Measurements from ENCODE around the gene REP15.
"Not testable (repeated sequence)": the region's sequence is repeated elsewhere in the genome, so short reads cannot be mapped to it uniquely, and the experiment has no call there.

REP15 gene

DNA sequence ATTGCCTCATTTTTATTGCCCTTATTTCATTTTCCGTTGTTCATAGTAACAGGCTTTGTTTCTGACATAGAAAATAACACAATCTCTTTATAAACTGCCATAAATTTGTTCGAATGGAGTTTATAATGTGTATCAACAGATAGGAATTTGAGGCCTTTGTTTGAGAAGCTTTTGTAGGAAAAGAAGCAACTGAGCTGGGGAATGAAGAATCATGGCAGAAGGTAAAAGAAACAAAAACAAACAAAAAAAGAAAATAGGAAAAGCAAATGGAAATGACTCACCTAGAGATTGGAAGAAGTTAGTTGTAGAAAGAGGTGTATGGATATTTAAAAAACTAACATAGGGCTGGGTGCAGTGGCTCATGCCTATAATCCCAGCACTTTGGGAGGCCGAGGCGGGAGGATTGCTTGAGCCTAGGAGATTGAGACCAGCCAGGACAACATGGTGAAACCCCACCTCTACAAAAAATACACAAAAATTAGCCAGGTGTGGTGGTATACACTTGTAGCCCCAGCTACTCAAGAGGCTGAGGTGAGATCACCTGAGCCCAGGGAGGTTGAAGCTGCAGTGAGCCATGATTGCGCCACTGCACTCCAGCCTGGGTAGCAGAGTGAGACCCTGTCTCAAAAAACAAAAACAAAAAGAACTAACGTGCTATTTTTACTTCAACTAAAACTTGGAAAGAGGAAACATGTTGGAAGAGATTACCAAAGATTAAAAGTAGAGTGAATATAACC lies 523 bp upstream of the REP15 start:
- in situ Hi-C loops (cut with HindIII; ENCODE audit: low sequenced_read_pairs): loop anchor here (5.0 kb wide), 1 partner anchor 33 kb away; no protein-coding TSS in a partner anchor

DNA sequence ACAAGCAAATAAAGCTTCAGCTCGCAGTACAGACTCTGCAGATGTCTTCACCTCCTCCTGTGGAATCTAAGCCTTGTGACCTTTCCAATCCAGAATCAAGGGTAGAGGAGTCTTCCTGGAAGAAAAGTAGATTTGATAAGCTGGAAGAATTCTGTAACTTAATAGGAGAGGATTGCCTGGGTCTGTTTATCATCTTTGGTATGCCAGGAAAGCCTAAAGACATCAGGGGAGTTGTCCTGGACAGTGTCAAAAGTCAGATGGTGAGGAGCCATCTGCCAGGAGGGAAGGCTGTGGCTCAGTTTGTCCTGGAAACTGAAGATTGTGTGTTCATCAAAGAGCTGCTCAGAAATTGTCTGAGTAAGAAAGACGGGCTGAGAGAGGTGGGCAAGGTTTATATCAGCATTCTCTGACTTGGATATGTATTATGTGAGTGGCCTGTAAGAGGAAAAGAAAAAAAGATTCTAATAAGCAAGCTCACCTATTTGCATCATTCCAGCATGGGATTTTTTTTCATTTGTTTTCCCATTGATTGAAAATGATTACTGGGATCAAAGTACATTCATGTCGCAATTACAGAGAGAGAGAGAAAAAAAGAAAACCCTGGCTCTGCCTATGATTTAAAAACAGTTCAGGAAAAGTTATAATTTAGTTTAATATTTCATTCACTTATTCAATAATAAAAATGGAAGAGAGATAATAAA lies 767 bp downstream of the REP15 start:
- in situ Hi-C loops (cut with HindIII; ENCODE audit: low sequenced_read_pairs): loop anchor here (5.0 kb wide), 1 partner anchor 35 kb away; no protein-coding TSS in a partner anchor

DNA sequence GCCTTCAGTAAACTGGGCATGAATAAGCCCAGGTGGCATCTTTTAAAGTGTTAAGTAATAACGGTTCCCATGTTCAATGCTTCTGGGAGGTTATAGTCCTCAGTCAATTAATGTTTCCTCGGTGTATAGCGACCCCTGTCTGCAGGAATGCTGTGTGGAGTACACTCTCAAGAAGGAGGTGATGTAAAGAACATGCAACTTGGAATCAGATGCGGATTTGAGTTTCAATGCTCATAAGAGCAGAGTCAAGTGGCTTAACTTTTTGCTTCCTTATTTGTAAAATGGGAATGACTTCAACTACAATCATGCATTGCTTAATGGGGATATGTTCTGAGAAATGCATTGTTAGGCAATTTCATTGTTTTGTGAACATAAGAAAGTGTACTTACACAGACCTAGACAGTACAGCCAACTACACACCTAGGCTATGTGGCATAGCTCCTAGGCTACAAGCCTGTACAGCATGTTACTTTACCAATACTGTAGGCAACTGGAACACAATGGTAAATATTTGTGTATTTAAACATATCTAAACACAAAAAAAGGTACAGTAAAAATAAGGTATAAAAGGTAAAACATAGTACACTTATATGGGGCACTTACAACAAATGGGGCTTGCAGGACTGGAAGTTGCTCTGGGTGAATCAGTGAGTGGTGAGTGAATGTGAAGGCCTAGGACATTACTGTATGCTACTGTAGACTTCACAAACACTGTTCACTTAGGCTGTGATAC lies 7.6 kb downstream of the REP15 start:
- in situ Hi-C loops (cut with HindIII; ENCODE audit: low sequenced_read_pairs): no loop called here

DNA sequence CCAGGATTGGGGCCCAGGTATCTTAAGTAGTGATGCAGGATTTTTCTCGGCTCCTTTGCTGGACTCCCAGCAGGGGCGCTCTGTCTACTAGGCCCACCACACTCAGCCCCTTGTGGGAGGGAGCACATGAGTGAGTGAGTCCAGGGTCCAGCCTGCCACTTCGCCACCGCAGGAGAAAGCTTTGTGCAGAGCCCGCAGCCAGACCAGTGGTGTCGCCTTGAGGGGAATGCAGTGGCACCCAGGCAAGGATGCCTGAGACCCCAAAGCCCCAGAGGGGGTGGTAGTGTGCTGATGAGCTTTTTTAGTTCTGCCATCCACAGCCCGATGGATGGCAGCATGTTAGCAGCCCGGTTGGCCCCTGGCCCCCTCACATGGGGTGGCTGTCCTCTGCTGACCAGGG lies 9.0 kb downstream of the REP15 start:
- in situ Hi-C loops (cut with HindIII; ENCODE audit: low sequenced_read_pairs): no loop called here

DNA sequence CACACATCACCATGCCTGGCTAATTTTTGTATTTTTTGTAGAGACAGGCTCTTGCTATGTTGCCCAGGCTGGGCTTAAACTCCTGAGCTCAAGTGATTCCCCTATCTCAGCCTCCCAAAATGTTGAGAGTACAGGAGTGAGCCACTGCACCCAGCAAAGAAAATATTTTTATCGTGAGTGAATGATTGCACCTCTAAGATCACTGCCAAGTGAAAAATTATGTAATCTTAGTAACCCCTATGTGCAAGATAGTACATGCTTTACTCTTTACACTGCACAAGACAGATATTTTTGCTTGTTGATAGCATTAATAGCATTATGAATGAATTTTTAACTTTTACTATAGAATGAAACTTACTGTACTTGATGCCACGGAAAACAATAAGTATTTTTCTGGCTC lies 11.0 kb downstream of the REP15 start:
- in situ Hi-C loops (cut with HindIII; ENCODE audit: low sequenced_read_pairs): no loop called here

DNA sequence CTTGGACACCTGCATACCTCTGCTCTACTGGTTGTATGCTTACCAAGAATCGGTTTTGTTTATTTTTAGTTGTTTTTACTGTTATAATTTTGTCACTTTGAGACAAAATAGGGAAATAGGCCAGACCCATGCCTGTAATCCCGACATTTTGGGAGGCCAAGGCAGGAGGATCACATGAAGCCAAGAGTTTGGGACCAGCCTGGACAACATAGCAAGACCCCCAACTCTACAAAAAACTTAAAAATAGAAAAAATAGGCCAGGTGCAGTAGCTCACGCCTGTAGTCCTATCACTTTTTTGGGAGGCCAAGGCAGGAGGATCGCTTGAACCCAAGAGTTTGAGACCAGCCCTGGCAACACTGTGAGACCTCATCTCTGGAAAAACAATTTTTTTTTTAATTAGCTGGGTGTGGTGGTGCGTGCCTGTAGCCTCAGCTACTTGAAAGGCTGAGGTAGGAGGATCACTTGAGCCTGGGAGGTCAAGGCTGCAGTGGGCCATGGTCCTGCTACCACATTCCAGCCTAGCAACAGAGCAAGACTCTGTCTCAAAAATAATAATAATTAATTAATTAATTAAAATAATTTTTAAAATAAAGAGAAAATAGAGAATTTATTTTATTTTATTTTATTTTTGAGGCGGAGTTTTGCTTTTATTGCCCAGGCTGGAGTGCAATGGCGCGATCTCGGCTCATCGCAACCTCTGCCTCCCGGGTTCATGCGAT lies 13.1 kb downstream of the REP15 start:
- in situ Hi-C loops (cut with HindIII; ENCODE audit: low sequenced_read_pairs): no loop called here

DNA sequence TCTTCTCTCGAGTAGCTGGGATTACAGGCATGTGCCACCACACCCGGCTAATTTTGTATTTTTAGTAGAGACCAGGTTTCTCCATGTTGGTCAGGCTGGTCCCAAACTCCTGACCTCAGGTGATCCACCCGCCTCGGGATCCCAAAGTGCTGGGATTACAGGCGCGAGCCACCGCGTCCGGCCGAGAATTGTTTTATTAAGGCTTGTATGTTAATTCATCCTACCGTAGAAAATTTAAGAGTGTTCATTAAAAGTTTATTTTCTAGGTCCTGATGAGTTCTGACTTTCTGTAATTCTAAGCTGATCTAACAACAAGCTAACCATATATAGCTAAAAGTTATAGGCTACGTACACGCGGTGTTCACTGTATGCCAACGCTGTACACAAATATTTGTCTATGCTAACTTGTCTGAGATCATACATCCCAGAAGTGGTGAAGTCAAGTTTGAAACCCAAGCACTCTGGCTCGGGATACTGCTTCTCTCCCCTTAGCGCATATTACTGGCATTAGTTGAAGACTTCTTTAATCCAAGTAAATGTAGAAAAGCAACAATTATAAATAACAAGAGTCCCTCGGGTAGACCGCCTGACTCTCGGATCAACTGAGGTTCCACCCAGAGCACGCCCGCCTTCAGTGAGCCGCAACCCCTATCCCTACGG lies 13.8 kb downstream of the REP15 start:
- in situ Hi-C loops (cut with HindIII; ENCODE audit: low sequenced_read_pairs): no loop called here

DNA sequence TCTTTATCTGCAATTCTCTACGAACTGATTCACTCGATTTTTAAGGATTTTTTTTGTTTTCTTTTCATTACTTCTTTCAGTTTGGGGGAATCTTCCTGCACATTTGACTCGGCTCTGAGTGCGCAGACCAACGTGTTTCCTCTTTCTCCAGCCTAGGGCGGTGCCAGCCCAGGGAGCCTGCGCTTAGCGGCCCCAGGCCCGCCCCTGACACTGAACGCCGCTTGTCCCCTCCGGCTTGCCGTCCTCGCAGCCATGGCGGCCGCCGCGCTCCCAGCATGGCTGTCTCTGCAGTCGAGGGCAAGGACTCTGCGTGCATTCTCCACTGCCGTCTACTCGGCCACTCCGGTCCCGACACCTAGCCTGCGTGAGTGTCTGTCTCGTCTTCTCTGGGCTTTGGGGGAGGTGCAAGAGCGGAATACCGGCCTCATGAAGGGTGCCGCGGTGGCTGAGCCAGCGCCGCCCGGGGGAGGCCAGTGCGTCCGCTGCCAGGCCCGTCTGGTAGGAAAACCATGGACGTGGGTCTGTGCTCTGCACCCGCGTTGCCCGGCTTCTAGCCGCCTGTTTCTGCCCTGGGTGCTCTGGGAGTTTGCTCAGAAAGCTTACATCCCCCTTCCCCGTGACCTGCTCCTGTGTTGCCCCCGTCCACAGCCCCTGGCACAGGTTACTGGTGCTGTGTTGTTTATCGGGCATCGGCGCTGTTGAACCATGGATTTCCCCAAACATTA lies 14.5 kb downstream of the REP15 start, which contains the start of gene MRPS35:
Gene MRPS35, plus strand, starts transcription at position 241 of the 725 bp plus-strand sequence. Its CDS starts 12 bp downstream, at position 253.
- in situ Hi-C loops (cut with HindIII; ENCODE audit: low sequenced_read_pairs): no loop called here

DNA sequence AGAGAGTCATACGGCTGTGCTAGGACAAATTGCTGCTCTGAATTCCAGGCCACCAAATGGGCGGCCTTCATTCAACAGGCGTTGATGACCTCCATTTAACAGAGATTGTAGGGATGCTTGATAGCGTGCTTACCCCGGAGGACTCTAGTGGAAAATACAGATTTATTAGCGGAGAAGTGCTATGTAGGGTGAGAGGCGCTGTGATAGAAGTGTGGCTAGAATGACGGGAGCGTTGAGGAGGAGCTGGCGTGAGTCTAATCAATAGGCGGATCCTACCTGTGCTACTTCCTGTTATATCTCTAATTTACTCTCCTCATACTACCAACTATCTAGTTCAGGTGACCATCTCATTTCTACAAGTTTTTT lies 15.1 kb downstream of the REP15 start:
- in situ Hi-C loops (cut with HindIII; ENCODE audit: low sequenced_read_pairs): no loop called here

DNA sequence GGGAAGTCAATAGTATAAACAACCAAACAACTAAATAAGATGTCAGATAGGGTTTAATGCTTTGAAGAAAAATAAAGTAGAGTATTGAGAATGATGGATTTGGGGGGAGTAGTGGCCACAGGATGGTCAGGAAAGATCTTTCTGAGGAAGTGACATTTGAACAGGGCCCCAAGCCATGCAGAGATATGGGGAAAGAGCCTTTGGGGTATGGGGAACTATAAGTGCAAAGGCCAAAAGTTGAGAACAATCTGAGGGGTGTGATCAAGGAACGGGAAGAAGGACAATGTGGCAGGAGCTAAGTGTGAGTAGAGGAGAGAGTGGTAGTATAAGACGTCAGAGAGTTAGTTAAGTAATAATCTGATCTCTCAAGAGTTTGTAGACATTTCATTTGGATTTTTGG lies 15.7 kb downstream of the REP15 start:
- in situ Hi-C loops (cut with HindIII; ENCODE audit: low sequenced_read_pairs): no loop called here

DNA sequence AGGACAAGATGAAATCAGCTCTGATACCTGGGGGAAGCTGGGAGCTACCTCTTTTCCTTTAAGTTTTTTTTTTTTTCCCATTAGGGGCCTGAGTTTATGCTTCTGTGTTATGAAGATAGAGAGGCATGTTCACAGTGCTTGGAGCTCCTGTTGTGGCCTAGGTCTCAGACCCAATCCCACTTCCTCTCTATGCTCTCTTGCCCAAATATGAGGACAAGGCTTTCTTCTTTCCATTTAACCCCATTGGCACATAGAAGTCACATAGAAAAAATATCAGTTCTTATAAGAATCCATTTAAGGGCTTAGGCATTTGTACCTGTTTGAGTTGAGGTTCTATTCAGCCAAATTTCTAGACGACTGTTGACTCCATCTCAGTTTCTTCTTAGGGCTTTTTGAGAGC lies 27.0 kb downstream of the REP15 start:
- in situ Hi-C loops (cut with HindIII; ENCODE audit: low sequenced_read_pairs): no loop called here

DNA sequence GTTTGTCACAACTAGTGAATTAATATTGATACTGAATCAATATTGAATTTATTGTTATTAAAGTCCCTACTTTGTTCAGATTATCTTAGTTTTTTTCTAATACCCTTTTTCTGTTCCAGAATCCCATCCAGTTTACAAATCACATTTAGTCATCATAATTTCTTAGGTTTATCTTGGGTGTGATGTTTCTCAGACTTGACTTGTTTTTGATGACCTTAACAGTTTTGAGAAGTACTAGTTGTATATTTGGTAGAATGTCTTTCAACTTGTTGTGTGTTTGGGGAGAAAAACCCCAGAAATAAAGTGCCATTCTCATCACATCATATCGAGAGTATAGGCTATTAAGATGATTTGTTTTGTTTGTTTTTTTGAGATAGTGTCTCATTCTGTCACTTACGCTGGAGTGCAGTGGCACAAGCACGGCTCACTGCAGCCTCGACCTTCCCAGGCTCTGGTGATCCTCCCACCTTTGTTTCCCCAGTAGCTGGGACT lies 33.9 kb downstream of the REP15 start:
- in situ Hi-C loops (cut with HindIII; ENCODE audit: low sequenced_read_pairs): loop anchor here (5.0 kb wide), 1 partner anchor 92 kb away; no protein-coding TSS in a partner anchor

DNA sequence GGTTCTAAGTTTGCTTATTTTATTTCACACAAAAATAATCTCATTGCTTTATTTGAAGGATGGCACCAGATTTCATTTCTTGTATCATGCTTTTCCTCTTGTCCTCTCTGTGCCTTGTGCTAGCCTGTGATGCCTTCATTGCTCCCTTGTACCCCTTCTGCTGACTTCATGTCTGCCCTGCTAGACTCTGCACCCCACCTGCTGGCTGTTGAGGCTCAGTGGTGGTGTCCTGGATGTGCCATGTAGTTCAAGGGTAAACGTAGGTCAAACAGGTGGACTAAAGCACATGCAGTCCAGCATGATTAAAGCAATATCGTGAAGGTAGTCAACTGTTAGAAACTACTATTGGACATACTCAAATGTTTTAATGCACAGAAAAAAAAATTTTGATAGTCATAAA lies 36.0 kb downstream of the REP15 start:
- in situ Hi-C loops (cut with HindIII; ENCODE audit: low sequenced_read_pairs): loop anchor here (5.0 kb wide), 1 partner anchor 90 kb away; no protein-coding TSS in a partner anchor

DNA sequence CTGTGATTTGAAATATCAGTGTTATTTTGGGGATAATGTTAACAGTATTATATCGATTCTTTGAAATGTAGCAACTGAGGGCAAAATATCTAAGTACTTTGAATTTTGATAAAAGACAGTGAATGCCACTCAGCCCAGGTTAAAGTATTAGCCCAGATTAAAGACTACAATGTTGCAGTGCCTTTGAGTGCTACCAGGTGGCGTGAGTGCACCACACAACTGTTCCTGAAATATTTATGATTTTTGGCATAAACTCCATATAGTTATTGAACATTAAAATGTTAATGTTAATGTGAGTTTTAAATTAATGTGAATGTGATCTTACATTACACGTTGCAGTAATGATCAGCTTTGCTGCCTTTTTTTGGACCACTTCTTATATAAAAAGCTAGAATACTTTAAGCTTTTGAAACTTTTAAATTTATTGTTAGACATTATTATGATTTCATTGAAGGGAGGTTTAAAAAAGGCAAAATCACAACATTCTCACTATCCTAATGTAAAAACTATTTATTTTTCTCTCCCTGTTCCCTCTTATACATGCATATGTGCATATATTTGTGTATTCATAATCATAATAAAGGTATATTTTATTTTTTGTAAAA lies 36.9 kb downstream of the REP15 start:
- in situ Hi-C loops (cut with HindIII; ENCODE audit: low sequenced_read_pairs): loop anchor here (5.0 kb wide), 1 partner anchor 89 kb away; no protein-coding TSS in a partner anchor

DNA sequence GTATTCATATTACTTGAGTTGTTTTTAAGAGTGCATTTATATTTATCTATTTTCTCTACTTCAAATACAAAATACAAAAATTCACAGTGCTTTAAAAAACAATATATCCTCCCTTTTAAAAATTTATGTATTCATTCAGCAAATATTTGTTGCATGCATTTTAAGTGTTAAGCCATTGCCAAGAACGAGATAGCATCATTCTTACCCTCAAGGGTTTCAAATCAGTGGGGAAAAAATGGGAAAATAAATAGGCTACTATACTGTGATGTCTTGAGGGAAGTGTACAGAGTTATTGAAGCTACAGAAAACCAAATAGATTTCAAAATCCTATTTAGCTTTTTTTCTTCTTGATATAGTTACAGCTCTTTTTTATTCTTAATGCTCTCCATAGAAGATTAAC lies 37.5 kb downstream of the REP15 start:
- in situ Hi-C loops (cut with HindIII; ENCODE audit: low sequenced_read_pairs): loop anchor here (5.0 kb wide), 1 partner anchor 89 kb away; no protein-coding TSS in a partner anchor

DNA sequence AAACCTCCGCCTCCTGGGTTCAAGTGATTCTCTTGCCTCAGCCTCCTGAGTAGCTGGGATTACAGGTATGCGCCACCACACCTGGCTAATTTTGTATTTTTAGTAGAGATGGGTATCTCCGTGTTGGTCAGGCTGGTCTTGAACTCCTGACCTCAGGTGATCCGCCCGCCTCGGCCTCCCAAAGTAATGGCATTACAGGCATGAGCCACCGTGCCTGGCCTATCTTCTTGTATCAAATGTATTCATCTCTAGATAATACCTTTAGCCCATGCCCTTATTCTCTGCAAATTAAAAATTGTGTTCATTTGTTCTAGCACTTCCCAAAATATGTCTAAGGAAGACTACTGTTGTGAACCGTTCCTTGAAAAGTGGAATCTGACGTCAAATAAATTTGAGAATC lies 38.1 kb downstream of the REP15 start:
- in situ Hi-C loops (cut with HindIII; ENCODE audit: low sequenced_read_pairs): loop anchor here (5.0 kb wide), 1 partner anchor 88 kb away; no protein-coding TSS in a partner anchor

DNA sequence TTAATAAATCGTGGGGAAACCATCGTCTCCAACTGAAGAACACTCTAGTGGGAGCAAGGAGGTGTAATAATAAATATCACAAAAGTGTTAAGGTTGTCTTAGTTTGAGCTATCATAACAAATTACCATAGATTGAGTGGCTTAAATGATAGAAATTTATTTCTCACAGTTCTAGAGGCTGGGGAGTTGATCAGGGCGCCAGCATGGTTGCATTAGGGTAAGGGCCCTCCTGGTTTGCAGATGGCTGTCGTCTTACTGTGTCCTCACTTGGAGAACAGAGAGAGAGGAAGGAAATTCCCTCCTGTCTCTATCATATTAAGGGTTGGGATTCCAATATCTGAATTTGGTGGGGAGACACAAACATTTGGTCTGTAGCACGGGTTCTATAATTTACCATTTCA lies 47.4 kb downstream of the REP15 start:
- in situ Hi-C loops (cut with HindIII; ENCODE audit: low sequenced_read_pairs): no loop called here

DNA sequence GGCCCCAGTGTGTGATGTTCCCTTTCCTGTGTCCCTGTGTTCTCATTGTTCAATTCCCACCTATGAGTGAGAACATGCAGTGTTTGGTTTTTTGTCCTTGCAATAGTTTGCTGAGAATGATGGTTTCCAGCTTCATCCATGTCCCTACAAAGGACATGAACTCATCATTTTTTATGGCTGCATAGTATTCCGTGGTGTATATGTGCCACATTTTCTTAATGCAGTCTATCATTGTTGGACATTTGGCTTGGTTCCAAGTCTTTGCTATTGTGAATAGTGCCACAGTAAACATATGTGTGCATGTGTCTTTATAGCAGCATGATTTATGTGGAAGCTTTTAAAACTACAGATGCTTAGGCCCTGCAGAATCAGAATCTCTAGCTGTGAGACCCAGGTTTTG lies 49.5 kb downstream of the REP15 start:
- in situ Hi-C loops (cut with HindIII; ENCODE audit: low sequenced_read_pairs): not testable (repeated sequence)
